Large intestine (tissue), 3 donors: ENCODE measurements around the gene DPEP2. TPM values are rescaled to one million over a fixed set of nuclear protein-coding genes. Genes with fewer than 3 reads are reported as not detected.
"Not testable (repeated sequence)": the region's sequence is repeated elsewhere in the genome, so short reads cannot be mapped to it uniquely, and the experiment has no call there.

Experiments used
- DNase-seq, 2 donors: peaks; one replicate each; pipeline versions ENCODE4 v3.0.0 to v3.0.0-alpha.2; 2013
- H3K27ac ChIP-seq: one replicate; pipeline ENCODE4 v1.5.1; 2013; ENCODE audit warnings: low read length
- H3K27me3 ChIP-seq: 2 replicates; pipeline ENCODE4 v1.6.1; 2013; ENCODE audit warnings: low read length; ENCODE audit not compliant: control insufficient read depth, insufficient read depth
- H3K36me3 ChIP-seq: 2 replicates; pipeline ENCODE4 v1.6.1; 2013; ENCODE audit warnings: low read length; ENCODE audit not compliant: control insufficient read depth, insufficient read depth
- H3K4me1 ChIP-seq: one replicate; pipeline ENCODE4 v1.6.1; 2013; ENCODE audit warnings: low read length; ENCODE audit not compliant: control insufficient read depth, insufficient read depth
- H3K4me3 ChIP-seq: one replicate; pipeline ENCODE4 v1.5.1; 2013; ENCODE audit warnings: low read length
- H3K9me3 ChIP-seq: one replicate; pipeline ENCODE4 v1.6.1; 2013; ENCODE audit warnings: mild to moderate bottlenecking, low read depth, low read length, moderate library complexity; ENCODE audit not compliant: control insufficient read depth
- WGBS: methylation state at CpG from one replicate; pipeline ENCODE4 v1.1.5; 2013; ENCODE audit warnings: low lambda C conversion rate; ENCODE audit not compliant: insufficient coverage; 5-methylcytosine and 5-hydroxymethylcytosine counted together
- polyA plus RNA-seq: library from polyadenylated mRNA; unstranded; fragments of 120-200 nt; gene quantifications from one replicate; pipeline ENCODE4 v1.2.1, GENCODE V29; 2013

Gene DPEP2
- polyA plus RNA-seq, 1 donor: 1.6 TPM

DNA sequence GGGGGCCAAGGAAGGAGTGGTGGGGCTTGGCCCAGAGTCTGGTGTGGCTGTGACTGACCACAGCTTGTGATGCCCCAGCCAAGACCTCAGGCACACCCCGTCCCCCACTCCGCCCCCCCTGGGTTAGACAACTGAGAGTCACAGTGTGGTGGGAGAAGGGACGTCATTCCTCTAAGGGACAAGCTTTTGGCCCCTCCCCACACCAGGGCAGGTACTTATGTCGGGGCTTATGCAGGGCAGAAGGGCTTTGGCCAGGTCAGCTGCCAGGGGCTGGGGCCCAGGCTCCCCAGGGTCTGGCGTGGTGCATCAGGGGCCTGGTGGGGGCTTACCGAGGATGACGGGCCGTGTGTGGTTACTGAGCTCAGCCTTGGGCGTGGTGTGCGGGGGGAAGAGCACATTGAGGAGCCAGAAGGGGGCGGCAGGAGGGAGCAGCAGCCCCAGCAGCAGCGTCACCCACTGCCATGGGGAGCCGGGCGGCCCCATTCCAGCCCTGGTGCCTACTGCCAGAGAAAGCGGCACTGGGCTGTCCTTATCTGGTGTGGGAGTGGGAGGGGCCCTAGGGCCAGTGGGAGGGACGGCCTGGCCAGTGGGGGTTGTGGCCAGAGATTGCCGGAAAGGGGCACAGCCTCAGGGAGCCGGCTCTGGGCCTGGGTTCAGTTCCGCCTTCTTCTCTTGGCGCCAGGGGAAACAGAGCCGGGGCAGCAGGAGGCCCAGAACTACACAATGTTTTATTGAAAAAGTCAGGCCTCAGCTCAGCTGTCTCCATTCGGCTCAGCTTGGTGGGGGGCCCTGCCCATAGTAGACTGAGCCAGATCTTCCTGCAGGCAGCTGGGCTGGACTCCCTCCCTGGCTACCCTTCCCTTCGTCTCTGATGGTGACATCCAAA lies 55.4 kb downstream of the DPEP2 start, which contains the start of gene LCAT:
TSS of gene LCAT (minus strand) at position 502 of the 886 bp plus-strand sequence. CDS start at position 483, 19 bp downstream.
- H3K9me3 ChIP-seq: peaks cover 10% of the 10 kb centered on the region
- H3K27ac ChIP-seq: no peak within 1 kb of the TSS
- H3K36me3 ChIP-seq: peaks cover 48% of the 10 kb centered on the region
- no peak within 1 kb of the TSS for H3K4me3 ChIP-seq
- no peaks in the 10 kb centered on the region for H3K27me3 ChIP-seq
- DNase-seq: no peak
- no CpG with 5 or more reads among the region's 23 CpGs for WGBS
- H3K4me1 ChIP-seq: peaks cover 11% of the 10 kb centered on the region

- Histone ChIP-seq H3K9me3 (peaks cover 10% of the 10 kb centered on the region), H3K27ac (no peak overlapping the region), H3K4me1 (peaks cover 11% of the 10 kb centered on the region), H3K4me3 (no peak overlapping the region), H3K36me3 (peaks cover 42% of the 10 kb centered on the region), H3K27me3 (no peaks in the 10 kb centered on the region)
- no peak for DNase-seq
- no CpG with 5 or more reads among the region's 6 CpGs for WGBS
Measured at GRCh38 chr16:67943256-67943618, 56.0 kb downstream of the DPEP2 start.

DNA sequence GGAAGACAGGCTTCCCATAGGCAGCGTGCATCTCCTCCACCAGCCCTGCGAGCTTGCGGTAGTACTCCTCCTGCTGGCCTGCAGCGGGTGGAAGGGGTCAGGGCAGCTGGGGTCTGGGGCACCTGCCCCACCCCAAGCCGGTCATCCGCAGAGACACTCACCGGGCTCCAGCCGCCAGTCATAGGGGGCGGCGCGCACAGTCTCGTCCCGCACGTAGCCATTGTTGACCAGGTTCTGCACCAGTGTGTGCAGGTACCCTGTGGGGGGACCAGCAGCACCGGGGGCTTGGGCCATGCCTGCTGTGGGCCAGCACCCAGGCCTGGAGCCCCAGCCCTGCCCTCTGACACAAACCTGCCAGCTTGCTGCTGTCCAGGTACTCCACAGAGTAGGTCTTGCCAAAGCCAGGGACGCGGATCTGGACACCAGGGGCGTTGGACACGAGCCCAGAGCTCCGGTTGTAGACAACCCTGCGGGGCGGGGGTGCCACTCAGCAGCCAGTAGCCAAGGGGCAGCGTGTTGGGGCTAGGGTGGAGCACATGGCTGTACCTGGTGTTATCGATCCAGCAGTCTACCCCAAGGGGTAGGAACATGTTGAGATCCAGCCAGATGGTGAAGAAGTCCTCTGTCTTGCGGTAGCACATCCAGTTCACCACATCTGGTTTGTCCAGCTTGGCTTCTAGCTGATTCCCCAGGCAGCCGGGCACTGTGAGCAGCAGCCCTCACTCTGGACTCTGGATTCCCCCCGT lies 56.6 kb downstream of the DPEP2 start:
- peaks cover 10% of the 10 kb centered on the region for H3K9me3 ChIP-seq
- no peaks in the 10 kb centered on the region for H3K27me3 ChIP-seq
- no peak overlapping the region for H3K27ac ChIP-seq
- DNase-seq: no peak
- peaks cover 37% of the 10 kb centered on the region for H3K36me3 ChIP-seq
- WGBS: no CpG with 5 or more reads among the region's 27 CpGs
- H3K4me3 ChIP-seq: no peak overlapping the region
- H3K4me1 ChIP-seq: peaks cover 11% of the 10 kb centered on the region

- peaks cover 15% of the 10 kb centered on the region for H3K4me1 ChIP-seq
- H3K27ac ChIP-seq: no peak overlapping the region
- WGBS: no CpG with 5 or more reads among the region's 6 CpGs
- peaks cover 5% of the 10 kb centered on the region for H3K9me3 ChIP-seq
- no peak overlapping the region for H3K4me3 ChIP-seq
- H3K36me3 ChIP-seq: peaks cover 31% of the 10 kb centered on the region
- no peaks in the 10 kb centered on the region for H3K27me3 ChIP-seq
- peak in 1 of 2 donors; percentile 33 for DNase-seq
Measured at GRCh38 chr16:67942200-67942509, 57.1 kb downstream of the DPEP2 start.

DNA sequence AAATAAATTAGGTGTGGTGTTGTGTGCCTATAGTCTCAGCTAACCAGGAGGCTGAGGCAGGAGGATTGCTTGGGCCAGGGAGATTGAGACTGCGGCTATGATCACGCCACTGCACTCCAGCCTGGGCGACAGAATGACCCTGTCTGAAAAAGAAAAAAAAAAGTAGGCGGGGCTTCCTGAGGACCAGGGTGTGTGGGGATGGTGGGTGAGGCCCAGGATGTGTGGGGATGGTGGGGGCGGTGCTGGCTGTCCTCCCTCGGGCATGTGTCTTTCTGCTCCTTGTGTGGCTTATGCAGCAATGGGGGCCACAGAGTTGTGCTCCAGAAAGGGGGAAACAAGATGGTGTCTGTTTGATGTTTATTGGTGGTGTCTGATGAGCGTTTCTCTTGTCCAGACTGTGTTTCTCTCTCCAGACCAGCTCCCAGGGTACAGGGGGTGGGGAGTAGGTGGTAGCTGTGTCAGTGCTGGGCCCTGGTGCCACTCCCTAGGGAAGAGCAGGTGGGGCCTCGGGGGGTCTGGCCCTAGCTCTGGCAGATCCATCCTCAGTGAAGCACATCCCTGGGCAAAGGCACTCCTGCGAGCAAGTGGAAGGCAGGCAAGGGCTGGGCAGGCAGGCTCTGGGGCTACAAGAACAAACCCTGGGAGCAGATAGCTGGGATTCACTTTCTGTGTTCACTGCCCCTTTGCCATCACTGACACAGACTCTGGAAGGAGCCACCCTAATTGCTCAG lies 57.6 kb downstream of the DPEP2 start:
- peaks cover 26% of the 10 kb centered on the region for H3K36me3 ChIP-seq
- peaks cover 19% of the 10 kb centered on the region for H3K4me1 ChIP-seq
- H3K27ac ChIP-seq: no peak overlapping the region
- no CpG with 5 or more reads among the region's 9 CpGs for WGBS
- no peak for DNase-seq
- peaks cover under 1% of the 10 kb centered on the region for H3K9me3 ChIP-seq
- no peaks in the 10 kb centered on the region for H3K27me3 ChIP-seq
- no peak overlapping the region for H3K4me3 ChIP-seq

DNA sequence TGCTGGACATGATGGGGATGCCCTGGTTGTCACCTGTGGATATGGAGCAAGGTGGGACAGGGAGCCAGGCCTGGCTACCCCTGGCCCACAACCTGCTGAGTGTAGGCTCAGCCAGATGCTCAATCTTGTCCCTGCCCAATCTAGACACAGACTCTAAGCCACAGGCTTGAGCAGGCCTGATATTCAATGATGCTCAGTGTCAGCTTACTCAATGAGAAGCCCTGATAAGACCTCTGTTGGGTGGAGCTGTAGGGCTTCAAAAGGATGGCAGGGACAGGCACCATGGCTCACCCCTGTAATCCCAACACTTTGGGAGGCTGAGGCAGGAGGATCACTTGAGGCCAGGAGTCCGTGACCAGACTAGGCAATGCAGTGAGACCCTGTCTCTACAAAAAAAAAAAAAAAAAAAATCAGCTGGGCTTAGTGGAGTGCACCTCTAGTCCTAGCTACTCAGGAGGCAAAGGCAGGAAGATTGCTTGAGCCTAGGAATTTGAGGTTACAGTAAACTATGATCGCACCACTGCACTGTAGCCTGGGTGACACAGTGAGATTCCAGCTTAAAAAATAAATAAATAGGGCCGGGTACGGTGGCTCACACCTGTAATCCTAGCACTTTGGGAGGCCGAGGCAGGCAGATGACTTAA lies 58.7 kb downstream of the DPEP2 start:
- H3K36me3 ChIP-seq: peaks cover 18% of the 10 kb centered on the region
- no peaks in the 10 kb centered on the region for H3K27me3 ChIP-seq
- H3K27ac ChIP-seq: no peak overlapping the region
- no peaks in the 10 kb centered on the region for H3K9me3 ChIP-seq
- H3K4me1 ChIP-seq: peaks cover 19% of the 10 kb centered on the region
- WGBS: 100% methylated on average over 2 of the region's 5 CpGs
- no peak overlapping the region for H3K4me3 ChIP-seq
- no peak for DNase-seq

- no peak for DNase-seq
- H3K27me3 ChIP-seq: no peaks in the 10 kb centered on the region
- WGBS: no CpG with 5 or more reads among the region's 33 CpGs
- peaks cover 15% of the 10 kb centered on the region for H3K36me3 ChIP-seq
- H3K4me1 ChIP-seq: peaks cover 26% of the 10 kb centered on the region
- H3K27ac ChIP-seq: no peak overlapping the region
- H3K4me3 ChIP-seq: no peak overlapping the region
- no peaks in the 10 kb centered on the region for H3K9me3 ChIP-seq
Measured at GRCh38 chr16:67939507-67940445, 59.5 kb downstream of the DPEP2 start.

DNA sequence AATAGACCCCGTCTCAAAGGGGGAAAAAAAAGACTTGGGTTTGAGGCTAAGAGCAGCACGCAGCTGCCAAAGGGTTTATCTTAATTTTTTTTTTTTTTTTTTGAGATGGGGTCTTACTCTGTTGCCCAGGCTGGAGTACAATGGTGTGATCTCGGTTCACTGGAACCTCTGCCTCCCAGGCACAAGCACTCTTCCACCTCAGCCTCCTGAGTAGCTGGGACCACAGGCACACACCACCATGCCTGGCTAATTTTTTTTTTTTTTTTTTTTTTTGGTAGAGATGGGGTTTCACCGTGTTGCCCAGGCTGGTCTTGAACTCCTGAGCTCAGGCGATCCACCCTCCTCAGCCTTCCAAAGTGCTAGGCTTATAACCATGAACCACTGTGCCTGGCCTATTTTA lies 61.6 kb downstream of the DPEP2 start:
- H3K4me3 ChIP-seq, H3K27ac ChIP-seq, DNase-seq, H3K27me3 ChIP-seq, H3K9me3 ChIP-seq: not testable (repeated sequence)
- Histone ChIP-seq H3K4me1 (peaks cover 15% of the 10 kb centered on the region), H3K36me3 (peaks cover 25% of the 10 kb centered on the region)
- WGBS: 100% methylated on average over 1 of the region's 5 CpGs
